ENCODE data around the gene SPATA7.

SPATA7 gene

GRCh38 chr14:88351966-88352691 lies 33.3 kb upstream of the SPATA7 start:
- Mint-ChIP-seq H3K36me3 (ENCODE audit: low read depth) (no peaks in the 10 kb centered on the region), H3K27me3 (ENCODE audit: low read depth, poor library complexity) (peaks cover 8% of the 10 kb centered on the region), H3K27ac (no peak overlapping the region), H3K9me3 (no peaks in the 10 kb centered on the region), H3K4me1 (peaks cover 9% of the 10 kb centered on the region), H3K4me3 (no peak overlapping the region)
- DNase-seq: no peak
- no peak for TF ChIP-seq CTCF (IDR thresholded peaks at IDR 0.05)

DNA sequence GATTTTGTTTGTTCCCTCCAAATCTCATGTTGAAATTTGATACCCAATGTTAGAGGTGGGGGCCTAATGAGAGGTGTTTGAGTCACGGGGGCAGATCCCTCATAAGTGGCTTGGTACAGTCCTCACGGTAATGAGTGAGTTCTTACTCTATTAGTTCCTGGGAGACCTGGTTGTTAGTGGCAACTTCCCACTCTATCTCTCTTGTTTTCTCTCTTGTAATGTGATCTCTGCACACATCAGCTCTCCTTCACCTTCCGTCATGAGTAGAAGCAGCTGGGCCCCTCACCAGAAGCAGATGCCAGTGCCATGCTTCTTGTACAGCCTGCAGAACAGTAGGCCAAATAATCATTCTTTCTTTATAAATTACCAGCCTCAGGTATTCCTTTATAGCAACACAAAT lies 32.8 kb upstream of the SPATA7 start:
- H3K27me3 Mint-ChIP-seq (ENCODE audit: low read depth, poor library complexity): peaks cover 9% of the 10 kb centered on the region
- no peak overlapping the region for H3K27ac Mint-ChIP-seq
- DNase-seq: no peak
- TF ChIP-seq CTCF (IDR thresholded peaks at IDR 0.05): no peak
- H3K9me3 Mint-ChIP-seq: no peaks in the 10 kb centered on the region
- no peak overlapping the region for H3K4me3 Mint-ChIP-seq
- H3K4me1 Mint-ChIP-seq: peaks cover 9% of the 10 kb centered on the region
- no peaks in the 10 kb centered on the region for H3K36me3 Mint-ChIP-seq (ENCODE audit: low read depth)

GRCh38 chr14:88354358-88354757 lies 31.1 kb upstream of the SPATA7 start:
- H3K27me3 Mint-ChIP-seq (ENCODE audit: low read depth, poor library complexity): peaks cover 12% of the 10 kb centered on the region
- no peak overlapping the region for H3K4me3 Mint-ChIP-seq
- no peaks in the 10 kb centered on the region for H3K9me3 Mint-ChIP-seq
- TF ChIP-seq CTCF (IDR thresholded peaks at IDR 0.05): no peak
- no peak overlapping the region for H3K27ac Mint-ChIP-seq
- peaks cover 9% of the 10 kb centered on the region for H3K4me1 Mint-ChIP-seq
- H3K36me3 Mint-ChIP-seq (ENCODE audit: low read depth): no peaks in the 10 kb centered on the region
- DNase-seq: no peak

- H3K36me3 Mint-ChIP-seq (ENCODE audit: low read depth): no peaks in the 10 kb centered on the region
- peaks cover 3% of the 10 kb centered on the region for H3K27me3 Mint-ChIP-seq (ENCODE audit: low read depth, poor library complexity)
- no peaks in the 10 kb centered on the region for H3K4me1 Mint-ChIP-seq
- DNase-seq: no peak
- H3K27ac Mint-ChIP-seq: no peak overlapping the region
- no peak overlapping the region for H3K4me3 Mint-ChIP-seq
- no peaks in the 10 kb centered on the region for H3K9me3 Mint-ChIP-seq
- TF ChIP-seq CTCF (IDR thresholded peaks at IDR 0.05): no peak
Observed at GRCh38 chr14:88359500-88359899, 26.0 kb upstream of the SPATA7 start.

- H3K27me3 Mint-ChIP-seq (ENCODE audit: low read depth, poor library complexity): no peaks in the 10 kb centered on the region
Observed at GRCh38 chr14:88363644-88364043, 21.8 kb upstream of the SPATA7 start.

More at GRCh38 chr14:88363644-88364043, 21.8 kb upstream of the SPATA7 start:
- Mint-ChIP-seq H3K4me1 (no peaks in the 10 kb centered on the region), H3K36me3 (ENCODE audit: low read depth) (no peaks in the 10 kb centered on the region), H3K27ac (no peak overlapping the region), H3K4me3 (no peak overlapping the region), H3K9me3 (no peaks in the 10 kb centered on the region)
- DNase-seq: no peak
- no peak for TF ChIP-seq CTCF (IDR thresholded peaks at IDR 0.05)
